GM21737 (cell line): ENCODE results near the gene KLHL4.
"Not testable (repeated sequence)": the region's sequence is repeated elsewhere in the genome, so short reads cannot be mapped to it uniquely, and the experiment has no call there.

Experiments
- ATAC-seq: cut with Tn5 transposase; IDR thresholded peaks from one replicate; pipeline ENCODE4 v1.9.1; 2021; ENCODE audit warnings: mild to moderate bottlenecking, moderate library complexity; ENCODE audit not compliant: unreplicated experiment

KLHL4 gene

GRCh38 chrX:87517571-87518141 lies at the start of gene KLHL4:
KLHL4 (plus strand) TSS chrX:87517802; CDS start chrX:87517894, 92 bp downstream.
- ATAC-seq, result no peak

- no peak for ATAC-seq
Observed at GRCh38 chrX:87468941-87469340, 48.7 kb upstream of the KLHL4 start.

- ATAC-seq, result no peak
Observed at GRCh38 chrX:87475793-87476192, 41.8 kb upstream of the KLHL4 start.

GRCh38 chrX:87478703-87479102 lies 38.9 kb upstream of the KLHL4 start:
- not testable (repeated sequence) for ATAC-seq

- ATAC-seq, result no peak
Observed at GRCh38 chrX:87489071-87489470, 28.5 kb upstream of the KLHL4 start.

- no peak for ATAC-seq
Observed at GRCh38 chrX:87515836-87516235, 1.8 kb upstream of the KLHL4 start.

- ATAC-seq, result no peak
Observed at GRCh38 chrX:87516717-87517121, 883 bp upstream of the KLHL4 start.

GRCh38 chrX:87518504-87518903 lies 902 bp downstream of the KLHL4 start:
- ATAC-seq, result no peak

- ATAC-seq, result no peak
Observed at GRCh38 chrX:87525771-87526229, 8.2 kb downstream of the KLHL4 start.

- no peak for ATAC-seq
Observed at GRCh38 chrX:87526281-87526680, 8.7 kb downstream of the KLHL4 start.

- no peak for ATAC-seq
Observed at GRCh38 chrX:87528487-87528886, 10.9 kb downstream of the KLHL4 start.

GRCh38 chrX:87571964-87572363 lies 54.4 kb downstream of the KLHL4 start:
- no peak for ATAC-seq

GRCh38 chrX:87572901-87573300 lies 55.3 kb downstream of the KLHL4 start:
- ATAC-seq, result no peak

- no peak for ATAC-seq
Observed at GRCh38 chrX:87578978-87579377, 61.4 kb downstream of the KLHL4 start.

- no peak for ATAC-seq
Observed at GRCh38 chrX:87580862-87581261, 63.3 kb downstream of the KLHL4 start.

GRCh38 chrX:87582453-87582852 lies 64.9 kb downstream of the KLHL4 start:
- ATAC-seq, result no peak

GRCh38 chrX:87583679-87584078 lies 66.1 kb downstream of the KLHL4 start:
- no peak for ATAC-seq

GRCh38 chrX:87616371-87616770 lies 98.8 kb downstream of the KLHL4 start:
- no peak for ATAC-seq

- ATAC-seq, result no peak
Observed at GRCh38 chrX:87621697-87622096, 104.1 kb downstream of the KLHL4 start.

- no peak for ATAC-seq
Observed at GRCh38 chrX:87626996-87627395, 109.4 kb downstream of the KLHL4 start.

GRCh38 chrX:87634361-87634760 lies 116.8 kb downstream of the KLHL4 start:
- ATAC-seq, result no peak

- ATAC-seq, result no peak
Observed at GRCh38 chrX:87636533-87636932, 118.9 kb downstream of the KLHL4 start.

GRCh38 chrX:87641439-87641838 lies 123.8 kb downstream of the KLHL4 start:
- ATAC-seq, result not testable (repeated sequence)
